Ectodermal cell (in vitro differentiated cells): ENCODE results near the gene SND1.

Experiments used
- H3K27ac ChIP-seq: 2 replicates; pipeline ENCODE4 v1.7.0; 2013; ENCODE audit warnings: mild to moderate bottlenecking, low read depth, low read length; ENCODE audit not compliant: insufficient read depth, poor library complexity, severe bottlenecking
- H3K27me3 ChIP-seq: 2 replicates; pipeline ENCODE4 v1.7.0; 2013; ENCODE audit warnings: mild to moderate bottlenecking, low read length; ENCODE audit not compliant: insufficient read depth, control insufficient read depth, poor library complexity, severe bottlenecking
- H3K36me3 ChIP-seq: one replicate; pipeline ENCODE4 v1.7.0; 2013; ENCODE audit warnings: low read length; ENCODE audit not compliant: control insufficient read depth, insufficient read depth
- H3K4me1 ChIP-seq: one replicate; pipeline ENCODE4 v1.7.0; 2013; ENCODE audit warnings: low read length; ENCODE audit not compliant: control insufficient read depth, insufficient read depth
- H3K4me3 ChIP-seq: 2 replicates; pipeline ENCODE4 v1.7.0; 2013; ENCODE audit warnings: low read depth, low read length, control low read depth; ENCODE audit not compliant: insufficient read depth
- H3K9me3 ChIP-seq: 2 replicates; pipeline ENCODE4 v1.7.0; 2013; ENCODE audit warnings: mild to moderate bottlenecking, low read length, moderate library complexity; ENCODE audit not compliant: control insufficient read depth
- WGBS, 2 experiments: methylation state at CpG; one replicate each; pipeline ENCODE4 v1.1.7; 2013; ENCODE audit warnings: missing lambda C conversion rate in 2 of 2; 5-methylcytosine and 5-hydroxymethylcytosine counted together

SND1 gene

GRCh38 chr7:127625331-127625730, 26.7 kb upstream of the SND1 start:
- H3K4me3 ChIP-seq = no peak overlapping the region
- H3K9me3 ChIP-seq = no peaks in the 10 kb centered on the region
- H3K27ac ChIP-seq = no peak overlapping the region
- H3K27me3 ChIP-seq = peaks cover 14% of the 10 kb centered on the region
- no peaks in the 10 kb centered on the region for H3K4me1 ChIP-seq
- H3K36me3 ChIP-seq = no peaks in the 10 kb centered on the region

- Histone ChIP-seq H3K9me3 (no peaks in the 10 kb centered on the region), H3K36me3 (no peaks in the 10 kb centered on the region), H3K4me3 (no peak overlapping the region), H3K27ac (no peak overlapping the region), H3K27me3 (no peaks in the 10 kb centered on the region), H3K4me1 (no peaks in the 10 kb centered on the region)
- WGBS, 2 experiments = 38 to 44% methylated on average over 3 of the region's 3 CpGs
Measured at GRCh38 chr7:127628445-127628844, 23.5 kb upstream of the SND1 start.

- Histone ChIP-seq H3K27ac (no peak overlapping the region), H3K4me3 (no peak overlapping the region), H3K4me1 (no peaks in the 10 kb centered on the region), H3K27me3 (no peaks in the 10 kb centered on the region), H3K36me3 (no peaks in the 10 kb centered on the region), H3K9me3 (no peaks in the 10 kb centered on the region)
- WGBS, 2 experiments = 34 to 44% methylated on average over 5 of the region's 5 CpGs
Measured at GRCh38 chr7:127629268-127629854, 22.6 kb upstream of the SND1 start.

GRCh38 chr7:127632276-127632910, 19.6 kb upstream of the SND1 start:
- Histone ChIP-seq H3K27ac (no peak overlapping the region), H3K36me3 (no peaks in the 10 kb centered on the region), H3K4me1 (no peaks in the 10 kb centered on the region), H3K4me3 (no peak overlapping the region), H3K9me3 (no peaks in the 10 kb centered on the region), H3K27me3 (no peaks in the 10 kb centered on the region)
- WGBS, 2 experiments = 91 to 93% methylated on average over 7 of the region's 7 CpGs

GRCh38 chr7:127635659-127636285, 16.2 kb upstream of the SND1 start:
- Histone ChIP-seq H3K36me3 (no peaks in the 10 kb centered on the region), H3K27me3 (no peaks in the 10 kb centered on the region), H3K27ac (no peak overlapping the region), H3K4me1 (no peaks in the 10 kb centered on the region), H3K9me3 (no peaks in the 10 kb centered on the region), H3K4me3 (no peak overlapping the region)
- 64 to 73% methylated on average over 3 of the region's 3 CpGs for WGBS, 2 experiments

- peaks cover 8% of the 10 kb centered on the region for H3K4me1 ChIP-seq
- no peaks in the 10 kb centered on the region for H3K27me3 ChIP-seq
- no peak overlapping the region for H3K27ac ChIP-seq
- H3K9me3 ChIP-seq = no peaks in the 10 kb centered on the region
- no peak overlapping the region for H3K4me3 ChIP-seq
- H3K36me3 ChIP-seq = no peaks in the 10 kb centered on the region
Measured at GRCh38 chr7:127638197-127638596, 13.8 kb upstream of the SND1 start.

- Histone ChIP-seq H3K4me3 (no peak overlapping the region), H3K4me1 (peaks cover 8% of the 10 kb centered on the region), H3K27ac (no peak overlapping the region), H3K9me3 (no peaks in the 10 kb centered on the region), H3K36me3 (no peaks in the 10 kb centered on the region), H3K27me3 (no peaks in the 10 kb centered on the region)
- 85 to 97% methylated on average over 1 to 2 of the region's 2 CpGs for WGBS, 2 experiments
Measured at GRCh38 chr7:127644484-127644883, 7.5 kb upstream of the SND1 start.

GRCh38 chr7:127647636-127648035, 4.4 kb upstream of the SND1 start:
- no peaks in the 10 kb centered on the region for H3K36me3 ChIP-seq
- H3K27ac ChIP-seq = no peak overlapping the region
- no peaks in the 10 kb centered on the region for H3K4me1 ChIP-seq
- WGBS, 2 experiments = 93 to 96% methylated on average over 8 of the region's 8 CpGs
- H3K4me3 ChIP-seq = no peak overlapping the region
- no peaks in the 10 kb centered on the region for H3K27me3 ChIP-seq
- H3K9me3 ChIP-seq = no peaks in the 10 kb centered on the region

- WGBS, 2 experiments = 91 to 94% methylated on average over 2 of the region's 2 CpGs
- H3K27ac ChIP-seq = no peak overlapping the region
Measured at GRCh38 chr7:127648986-127649385, 3.0 kb upstream of the SND1 start.

GRCh38 chr7:127650847-127651555, 993 bp upstream of the SND1 start:
- no peaks in the 10 kb centered on the region for H3K36me3 ChIP-seq
- peaks cover 18% of the 10 kb centered on the region for H3K4me1 ChIP-seq
- H3K9me3 ChIP-seq = no peaks in the 10 kb centered on the region
- WGBS, 2 experiments = 44 to 46% methylated on average over 29 of the region's 29 CpGs
- peak overlapping the region; percentile 71 for H3K4me3 ChIP-seq
- peak overlapping the region; percentile 85 for H3K27ac ChIP-seq
- no peaks in the 10 kb centered on the region for H3K27me3 ChIP-seq

More at GRCh38 chr7:127648986-127649385, 3.0 kb upstream of the SND1 start:
- Histone ChIP-seq H3K4me1 (peaks cover 5% of the 10 kb centered on the region), H3K36me3 (no peaks in the 10 kb centered on the region), H3K9me3 (no peaks in the 10 kb centered on the region), H3K4me3 (no peak overlapping the region), H3K27me3 (no peaks in the 10 kb centered on the region)
